ENCODE data around the gene CADM4.
A peak's percentile ranks its signal among the peaks of the same experiment; 100 is the strongest.

The CADM4 gene

GRCh38 chr19:43586346-43586745 is 53.3 kb downstream of the CADM4 start:
- DNase-seq (ENCODE audit: low read depth, low spot score) = no peak

- DNase-seq (ENCODE audit: low read depth, low spot score) = no peak
Observed at GRCh38 chr19:43584484-43584883, 55.2 kb downstream of the CADM4 start.

GRCh38 chr19:43582495-43582894 is 57.2 kb downstream of the CADM4 start:
- DNase-seq (ENCODE audit: low read depth, low spot score) = no peak

DNA sequence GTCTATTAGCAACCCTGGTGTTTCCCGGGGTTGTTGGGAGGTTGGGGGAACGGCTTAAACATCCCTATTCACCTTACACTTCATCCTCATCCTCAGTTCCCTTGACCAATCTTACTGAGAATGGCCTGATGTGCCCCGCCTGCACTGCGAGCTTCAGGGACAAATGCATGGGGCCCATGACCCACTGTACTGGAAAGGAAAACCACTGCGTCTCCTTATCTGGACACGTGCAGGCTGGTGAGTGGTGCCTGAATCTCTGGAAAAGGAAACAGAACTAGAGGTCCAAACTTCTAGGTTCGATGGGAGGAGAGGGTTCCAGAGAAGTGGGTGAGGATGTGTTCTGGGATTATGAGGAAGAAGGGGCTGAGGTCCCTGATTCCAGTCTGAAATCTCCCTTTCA is 58.2 kb downstream of the CADM4 start:
- no peak for DNase-seq (ENCODE audit: low read depth, low spot score)

DNA sequence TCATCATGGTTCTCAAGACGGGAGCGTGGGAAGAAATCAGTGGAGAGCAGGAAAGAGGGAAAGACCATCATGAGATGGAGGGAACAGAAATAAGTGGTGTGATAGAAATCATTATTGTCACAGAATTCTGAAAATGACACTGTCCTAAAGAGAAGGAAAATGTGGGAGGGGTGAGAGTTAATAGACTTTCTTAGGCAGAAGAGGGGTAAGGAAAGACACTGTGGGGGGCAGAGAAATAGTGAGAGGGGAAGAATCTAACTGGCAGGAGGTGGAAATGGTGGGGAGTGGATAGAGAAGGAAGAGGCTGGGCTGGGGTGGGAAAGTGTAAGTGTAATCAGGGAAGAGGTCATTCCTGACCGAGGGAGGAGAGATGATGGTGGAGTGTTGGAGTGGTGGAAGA is 60.9 kb downstream of the CADM4 start:
- DNase-seq (ENCODE audit: low read depth, low spot score) = no peak

GRCh38 chr19:43575955-43576878 is 63.4 kb downstream of the CADM4 start:
- DNase-seq (ENCODE audit: low read depth, low spot score) = no peak

GRCh38 chr19:43575156-43575950 is 64.3 kb downstream of the CADM4 start, which contains the start of the genes PINLYP and XRCC1:
PINLYP (plus strand) TSS chr19:43575801; CDS start chr19:43577192, 1,391 bp downstream.
XRCC1 (minus strand) TSS chr19:43575527; CDS start chr19:43575458, 69 bp downstream.
- DNase-seq (ENCODE audit: low read depth, low spot score) = peak; percentile 90

GRCh38 chr19:43574424-43575155 is 65.1 kb downstream of the CADM4 start:
- no peak for DNase-seq (ENCODE audit: low read depth, low spot score)

All from activated CD4-positive, CD25-positive, alpha-beta regulatory T cell treated with anti-CD3 and anti-CD28 coated beads, Interleukin-2, amount 50 U/mL, for 16 hours (primary cell).